NCI-H2081 (cell line): ENCODE data around the gene GLOD4.

ENCODE experiments used
- DNase-seq, 2 experiments: peaks; one replicate each; lab custom pipeline; 2025; lab: John Stamatoyannopoulos, UW

GLOD4 gene

DNA sequence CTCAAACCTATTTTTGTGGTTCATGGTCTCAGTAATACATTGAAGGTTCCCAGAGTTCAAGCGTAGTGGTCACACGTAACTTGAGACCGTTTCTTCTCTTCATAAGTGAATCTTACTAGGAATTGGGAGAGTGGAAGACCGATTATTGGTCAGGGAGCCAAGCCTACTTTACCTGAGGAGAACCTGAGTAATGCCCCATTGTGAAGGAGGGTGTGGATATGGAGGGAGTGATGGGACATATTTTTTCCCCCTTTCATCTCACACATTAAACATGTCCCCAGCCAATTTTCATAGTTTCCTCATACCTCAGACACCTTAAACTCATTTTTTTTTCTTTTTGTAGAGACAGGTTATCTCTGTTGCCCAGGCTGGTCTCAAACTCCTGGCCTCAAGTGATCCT is 38.9 kb downstream of the GLOD4 start:
- no peak for DNase-seq

DNA sequence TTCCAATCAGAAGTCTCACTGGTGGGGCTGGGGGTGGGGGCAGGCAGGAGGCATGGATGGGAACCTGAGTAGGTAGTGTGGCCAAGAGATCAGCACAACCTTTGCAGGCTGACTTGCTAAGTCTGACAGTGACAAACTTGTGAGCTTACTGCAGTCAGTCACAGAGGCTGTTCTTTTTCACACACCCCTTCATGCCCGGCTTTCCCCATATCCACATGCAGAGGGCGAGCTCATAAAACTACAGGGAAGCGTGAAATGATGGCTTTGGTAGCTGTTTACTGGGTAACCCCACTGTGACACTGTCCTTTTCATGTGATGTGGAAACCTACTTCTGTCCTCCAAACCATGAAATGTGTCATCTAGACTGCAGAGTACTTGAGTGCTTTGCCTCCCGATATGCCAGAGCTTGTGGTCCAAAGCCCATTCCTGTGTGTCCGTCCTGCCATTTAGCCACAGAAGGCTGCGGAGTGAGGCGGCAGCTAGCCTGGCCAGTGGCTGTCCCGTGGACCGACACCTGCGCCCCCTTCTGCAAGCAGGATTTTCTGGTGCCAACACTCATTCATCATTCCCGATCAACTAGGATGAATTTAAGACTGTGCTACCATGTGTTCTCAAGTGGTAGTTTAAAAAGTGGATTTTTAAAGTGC is 39.8 kb downstream of the GLOD4 start:
- DNase-seq: no peak

DNA sequence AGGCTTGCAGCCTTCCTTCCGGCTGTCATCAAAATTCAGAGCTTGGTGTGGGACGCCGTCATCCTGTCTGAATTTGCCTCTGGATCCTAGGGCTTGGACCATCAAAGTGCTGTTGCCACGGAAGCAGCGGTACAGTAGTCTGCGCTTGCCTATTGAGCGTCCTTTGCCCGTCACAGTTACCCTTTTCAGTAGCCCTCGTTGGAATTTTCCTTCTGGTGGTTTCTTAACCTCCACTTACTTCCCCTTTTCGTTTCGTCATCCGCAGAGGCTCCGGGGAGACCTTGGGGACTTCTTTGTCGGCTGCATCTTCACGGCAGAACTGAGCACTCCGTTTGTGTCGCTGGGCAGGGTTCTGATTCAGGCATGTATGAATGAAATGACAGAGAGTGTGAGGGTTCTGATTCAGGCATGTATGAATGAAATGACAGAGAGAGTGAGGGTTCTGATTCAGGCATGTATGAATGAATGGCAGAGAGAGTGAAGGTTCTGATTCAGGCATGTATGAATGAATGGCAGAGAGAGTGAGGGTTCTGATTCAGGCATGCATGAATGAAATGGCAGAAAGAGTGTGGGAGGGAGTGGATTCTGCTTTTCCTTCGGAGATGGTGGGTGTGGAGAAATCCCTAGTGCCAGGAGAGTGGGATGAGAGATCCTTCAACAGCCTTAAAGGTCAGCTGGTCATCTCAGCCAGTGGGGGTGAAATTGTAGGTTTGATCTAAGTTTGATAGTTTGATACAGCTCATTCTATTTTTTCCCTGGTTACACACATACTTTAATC is 41.7 kb downstream of the GLOD4 start:
- no peak for DNase-seq

DNA sequence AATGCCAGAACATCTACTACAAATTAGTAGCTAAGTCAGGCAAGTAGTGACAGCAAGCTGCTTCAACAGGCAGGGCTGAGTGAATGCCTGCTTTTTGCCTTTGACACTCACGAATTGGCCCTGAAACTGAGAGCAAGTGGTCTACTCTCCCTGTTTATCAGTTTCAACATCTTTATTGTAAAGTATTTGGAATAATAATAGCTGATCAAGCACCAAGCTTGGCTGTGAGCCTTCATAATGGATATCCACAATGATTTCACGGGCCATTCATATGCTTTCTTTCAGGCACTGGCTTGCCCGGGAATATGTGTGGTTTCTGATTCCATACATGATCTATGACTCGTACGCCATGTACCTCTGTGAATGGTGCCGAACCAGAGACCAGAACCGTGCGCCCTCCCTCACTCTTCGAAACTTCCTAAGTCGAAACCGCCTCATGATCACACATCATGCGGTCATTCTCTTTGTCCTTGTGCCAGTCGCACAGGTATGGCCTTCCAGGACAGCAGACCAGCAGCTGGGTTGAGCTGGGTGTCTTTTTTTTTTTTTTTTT is 44.4 kb downstream of the GLOD4 start:
- no peak for DNase-seq

GRCh38 chr17:733743-734142 is 48.3 kb downstream of the GLOD4 start:
- DNase-seq: peak in 1 of 2 experiments; percentile 30

- DNase-seq: peak in 1 of 2 experiments; percentile 21
Measured at GRCh38 chr17:732902-733720, 49.0 kb downstream of the GLOD4 start.

GRCh38 chr17:732067-732901 is 49.8 kb downstream of the GLOD4 start, which contains the start of gene TLCD3A:
Gene TLCD3A (plus strand): TSS chr17:732596. CDS start chr17:732648, 52 bp downstream.
- DNase-seq: peak; percentile 51 to 62

- DNase-seq: no peak
Measured at GRCh38 chr17:731644-732066, 50.4 kb downstream of the GLOD4 start.

DNA sequence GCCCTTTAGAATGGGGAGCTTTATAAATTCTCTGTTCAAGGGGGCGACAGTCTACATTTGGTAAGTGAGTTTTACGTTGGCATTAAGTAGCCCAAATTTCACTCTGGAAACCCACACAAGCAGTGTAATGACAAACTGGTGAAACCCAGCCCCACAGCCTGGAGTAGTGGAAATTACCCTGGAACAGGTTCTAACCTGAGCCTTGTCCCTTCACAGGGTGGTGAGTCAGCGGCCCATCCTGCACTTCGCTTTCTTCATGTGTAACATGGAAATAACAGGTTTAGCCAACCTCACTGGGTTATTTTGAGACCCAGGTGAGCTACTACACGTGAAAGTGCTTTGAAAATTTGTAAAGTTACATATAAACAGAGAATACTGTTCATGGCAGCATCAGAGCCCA is 53.2 kb downstream of the GLOD4 start:
- DNase-seq: no peak

- DNase-seq: no peak
Measured at GRCh38 chr17:726271-726919, 55.7 kb downstream of the GLOD4 start.

DNA sequence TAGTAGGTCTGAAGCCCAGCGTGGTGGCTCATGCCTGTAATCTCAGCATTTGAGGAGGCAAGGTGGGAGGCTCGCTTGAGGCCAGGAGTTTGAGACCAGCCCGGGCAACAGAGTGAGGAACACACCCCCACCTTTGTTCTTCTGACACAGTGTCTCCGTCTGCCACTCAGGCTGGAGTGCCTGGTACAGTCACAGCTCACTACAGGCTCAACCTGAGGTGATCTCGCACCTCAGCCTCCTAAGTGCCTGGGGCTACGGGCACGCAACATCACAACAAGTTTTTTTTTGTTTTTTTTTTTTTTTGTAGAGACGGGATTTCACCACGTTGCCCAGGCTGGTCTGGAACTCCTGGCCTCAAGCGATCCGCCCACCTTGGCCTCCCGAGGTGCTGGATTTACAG is 56.3 kb downstream of the GLOD4 start:
- no peak for DNase-seq

GRCh38 chr17:725084-725483 is 57.0 kb downstream of the GLOD4 start:
- no peak for DNase-seq

DNA sequence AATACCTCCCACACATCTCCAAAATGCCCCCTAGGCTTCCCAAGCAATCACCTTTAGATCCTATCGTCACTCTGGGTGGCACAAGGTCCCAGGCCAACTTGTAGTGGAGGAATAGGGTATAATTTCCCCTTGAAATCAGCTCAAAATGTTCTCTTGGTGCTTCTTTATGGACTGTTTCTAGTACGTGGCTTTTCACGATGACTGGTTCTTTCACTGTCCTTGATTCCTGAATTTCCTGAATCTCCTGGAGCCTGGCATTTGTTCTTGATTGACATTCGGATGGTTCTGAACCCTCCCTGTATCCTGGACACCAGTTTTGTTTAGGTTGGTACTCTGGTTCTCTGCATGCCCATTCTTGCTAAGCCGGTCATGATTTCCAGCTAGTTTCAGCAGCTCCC is 60.5 kb downstream of the GLOD4 start:
- no peak for DNase-seq

GRCh38 chr17:720706-721539 is 61.2 kb downstream of the GLOD4 start:
- DNase-seq: no peak

GRCh38 chr17:718075-718474 is 64.0 kb downstream of the GLOD4 start:
- no peak for DNase-seq
